ENCODE results near the gene RAB29.

The RAB29 gene

GRCh38 chr1:205770618-205771017 lies 4.7 kb downstream of the RAB29 start:
- H3K36me3 ChIP-seq: peaks cover 0 to 11% (median 0%) of the 10 kb centered on the region in 3 donors
- H3K4me1 ChIP-seq: peaks cover 0 to 19% (median 6%) of the 10 kb centered on the region in 4 donors
- DNase-seq: no peak
- no peaks in the 10 kb centered on the region for H3K27me3 ChIP-seq
- no peak overlapping the region for H3K27ac ChIP-seq
- intact Hi-C loops (cut with DNase I; ENCODE audit: low total_unique reads): no loop called here
- no peak for TF ChIP-seq CTCF (IDR thresholded peaks at IDR 0.05)
- H3K9me3 ChIP-seq: no peaks in the 10 kb centered on the region
- H3K4me3 ChIP-seq: no peak overlapping the region

- no peak for TF ChIP-seq CTCF (IDR thresholded peaks at IDR 0.05)
- Histone ChIP-seq H3K4me1 (peaks cover 0 to 16% (median 6%) of the 10 kb centered on the region in 4 donors), H3K4me3 (no peak overlapping the region), H3K36me3 (peaks cover 0 to 11% (median 0%) of the 10 kb centered on the region in 3 donors), H3K27ac (no peak overlapping the region), H3K27me3 (no peaks in the 10 kb centered on the region), H3K9me3 (no peaks in the 10 kb centered on the region)
- no peak for DNase-seq
- intact Hi-C loops (cut with DNase I; ENCODE audit: low total_unique reads): no loop called here
These were observed 5.5 kb downstream of the RAB29 start for GRCh38 chr1:205769641-205770365.

GRCh38 chr1:205767248-205767647 lies 8.0 kb downstream of the RAB29 start:
- DNase-seq: no peak
- intact Hi-C loops (cut with DNase I; ENCODE audit: low total_unique reads): no loop called here
- no peak for TF ChIP-seq CTCF (IDR thresholded peaks at IDR 0.05)
- Histone ChIP-seq H3K4me1 (peaks cover 0 to 10% (median 0%) of the 10 kb centered on the region in 4 donors), H3K9me3 (no peaks in the 10 kb centered on the region), H3K27ac (no peak overlapping the region), H3K4me3 (no peak overlapping the region), H3K27me3 (no peaks in the 10 kb centered on the region), H3K36me3 (peaks cover 0 to 11% (median 0%) of the 10 kb centered on the region in 3 donors)

- Histone ChIP-seq H3K27ac (no peak overlapping the region), H3K9me3 (no peaks in the 10 kb centered on the region)
These were observed 8.7 kb downstream of the RAB29 start for GRCh38 chr1:205766570-205766969.

GRCh38 chr1:205766038-205766437 lies 9.2 kb downstream of the RAB29 start:
- no peaks in the 10 kb centered on the region for H3K9me3 ChIP-seq
- no peaks in the 10 kb centered on the region for H3K27me3 ChIP-seq
- no peak overlapping the region for H3K4me3 ChIP-seq
- DNase-seq: no peak
- H3K36me3 ChIP-seq: peaks cover 0 to 11% (median 0%) of the 10 kb centered on the region in 3 donors
- no peak overlapping the region for H3K27ac ChIP-seq
- H3K4me1 ChIP-seq: peaks cover 0 to 10% (median 0%) of the 10 kb centered on the region in 4 donors
- TF ChIP-seq CTCF (IDR thresholded peaks at IDR 0.05): no peak
- intact Hi-C loops (cut with DNase I; ENCODE audit: low total_unique reads): no loop called here

More at GRCh38 chr1:205766570-205766969, 8.7 kb downstream of the RAB29 start:
- intact Hi-C loops (cut with DNase I; ENCODE audit: low total_unique reads): no loop called here
- Histone ChIP-seq H3K27me3 (no peaks in the 10 kb centered on the region), H3K4me1 (peaks cover 0 to 10% (median 0%) of the 10 kb centered on the region in 4 donors), H3K4me3 (no peak overlapping the region), H3K36me3 (peaks cover 0 to 11% (median 0%) of the 10 kb centered on the region in 3 donors)
- no peak for TF ChIP-seq CTCF (IDR thresholded peaks at IDR 0.05)
- DNase-seq: no peak

Measured in tibial artery (tissue), 4 donors.